ENCODE results near the gene NT5DC3.

Gene NT5DC3

DNA sequence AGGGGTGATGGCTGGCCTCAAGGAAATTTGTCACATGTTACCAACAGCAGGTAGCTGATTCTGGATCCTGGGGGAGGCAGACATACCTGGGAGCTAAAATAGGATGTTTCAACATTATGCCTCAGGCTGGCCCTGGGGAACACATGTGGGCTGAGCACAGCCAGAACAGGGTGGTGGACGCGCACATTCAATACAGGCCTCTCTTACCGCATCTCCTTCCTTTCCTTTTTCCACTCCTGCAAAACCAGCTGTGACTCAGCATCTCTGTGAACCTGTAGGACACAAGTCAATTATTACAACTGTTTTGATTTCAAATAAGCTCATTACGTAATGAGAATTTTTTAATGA, 61.0 kb downstream of the NT5DC3 start:
- TF ChIP-seq, protein P1, sequence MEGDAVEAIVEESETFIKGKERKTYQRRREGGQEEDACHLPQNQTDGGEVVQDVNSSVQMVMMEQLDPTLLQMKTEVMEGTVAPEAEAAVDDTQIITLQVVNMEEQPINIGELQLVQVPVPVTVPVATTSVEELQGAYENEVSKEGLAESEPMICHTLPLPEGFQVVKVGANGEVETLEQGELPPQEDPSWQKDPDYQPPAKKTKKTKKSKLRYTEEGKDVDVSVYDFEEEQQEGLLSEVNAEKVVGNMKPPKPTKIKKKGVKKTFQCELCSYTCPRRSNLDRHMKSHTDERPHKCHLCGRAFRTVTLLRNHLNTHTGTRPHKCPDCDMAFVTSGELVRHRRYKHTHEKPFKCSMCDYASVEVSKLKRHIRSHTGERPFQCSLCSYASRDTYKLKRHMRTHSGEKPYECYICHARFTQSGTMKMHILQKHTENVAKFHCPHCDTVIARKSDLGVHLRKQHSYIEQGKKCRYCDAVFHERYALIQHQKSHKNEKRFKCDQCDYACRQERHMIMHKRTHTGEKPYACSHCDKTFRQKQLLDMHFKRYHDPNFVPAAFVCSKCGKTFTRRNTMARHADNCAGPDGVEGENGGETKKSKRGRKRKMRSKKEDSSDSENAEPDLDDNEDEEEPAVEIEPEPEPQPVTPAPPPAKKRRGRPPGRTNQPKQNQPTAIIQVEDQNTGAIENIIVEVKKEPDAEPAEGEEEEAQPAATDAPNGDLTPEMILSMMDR (IDR thresholded peaks at IDR 0.05; ENCODE audit: low read depth, low read length), result no peak
- in situ Hi-C loops (cut with HindIII; ENCODE audit: low sequenced_read_pairs), result no loop called here
- DNase-seq (ENCODE audit: low read depth, low spot score), result no peak
- no peak overlapping the region for H3K4me3 ChIP-seq (ENCODE audit: low read depth, low read length)

DNA sequence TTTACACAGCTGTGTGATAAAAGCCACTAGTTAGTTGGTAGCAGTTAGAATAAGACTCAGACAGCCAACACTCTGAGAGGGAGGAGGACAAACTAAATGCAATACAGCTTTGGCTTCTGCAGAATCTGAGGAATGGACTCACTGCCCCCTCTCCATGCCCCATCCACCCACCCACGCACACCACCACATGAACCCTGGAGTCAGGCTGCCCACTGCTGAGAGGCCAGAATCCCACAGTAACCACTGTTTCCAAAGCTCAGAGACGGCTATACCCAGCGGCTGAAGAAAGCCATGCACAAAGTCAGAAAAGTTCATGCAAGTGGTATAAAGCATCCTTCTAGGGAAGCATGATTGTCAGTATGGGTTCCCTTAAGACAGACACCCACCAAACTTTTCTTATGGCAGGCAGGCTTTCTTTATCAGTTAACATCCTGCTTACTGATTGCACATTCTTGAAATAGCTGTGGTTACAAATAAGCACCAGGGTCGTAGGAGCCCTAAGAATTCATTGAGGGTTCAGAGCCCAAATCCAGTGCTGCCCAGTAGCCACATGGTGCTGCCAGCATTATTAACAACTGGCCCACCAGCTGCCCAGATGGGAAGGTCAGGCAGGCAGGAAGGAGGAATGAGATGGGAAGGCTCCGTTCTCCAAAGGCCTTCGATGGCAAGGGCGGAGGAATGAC, 61.5 kb downstream of the NT5DC3 start:
- TF ChIP-seq, protein P1 (IDR thresholded peaks at IDR 0.05; ENCODE audit: low read depth, low read length), result no peak
- no peak overlapping the region for H3K4me3 ChIP-seq (ENCODE audit: low read depth, low read length)
- no peak for DNase-seq (ENCODE audit: low read depth, low spot score)
- in situ Hi-C loops (cut with HindIII; ENCODE audit: low sequenced_read_pairs), result no loop called here

- H3K4me3 ChIP-seq (ENCODE audit: low read depth, low read length), result no peak overlapping the region
- TF ChIP-seq, protein P1 (IDR thresholded peaks at IDR 0.05; ENCODE audit: low read depth, low read length), result no peak
- no peak for DNase-seq (ENCODE audit: low read depth, low spot score)
- in situ Hi-C loops (cut with HindIII; ENCODE audit: low sequenced_read_pairs), result no loop called here
Measured at GRCh38 chr12:103778781-103779180, 62.3 kb downstream of the NT5DC3 start.

DNA sequence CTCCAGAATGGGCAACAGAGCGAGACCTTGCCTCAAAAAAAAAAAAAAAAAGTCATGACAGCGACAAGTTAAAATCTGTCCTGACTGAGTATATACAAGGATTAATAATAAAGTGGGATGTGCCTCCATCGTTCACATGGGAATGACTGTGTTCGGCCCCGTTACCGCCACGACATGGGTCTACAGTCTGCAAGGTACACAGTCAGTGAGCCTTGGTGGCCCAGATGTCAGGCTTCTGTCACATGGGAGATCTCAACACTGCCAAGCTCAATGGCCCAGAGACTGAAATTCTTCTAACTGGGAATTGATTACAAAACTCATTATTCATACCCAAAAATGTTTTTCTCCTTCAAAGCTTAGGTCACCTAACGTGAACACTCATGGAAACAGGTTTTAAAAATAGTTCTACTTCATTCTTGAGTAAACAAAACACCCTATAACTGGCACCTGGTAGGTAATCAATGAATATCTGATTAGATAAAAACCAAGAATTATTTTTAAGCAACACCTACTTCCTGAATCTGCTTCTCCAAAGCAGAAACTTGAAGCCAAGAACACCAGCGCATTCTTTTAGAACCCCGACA, 66.0 kb downstream of the NT5DC3 start:
- TF ChIP-seq, protein P1 (IDR thresholded peaks at IDR 0.05; ENCODE audit: low read depth, low read length), result no peak
- H3K4me3 ChIP-seq (ENCODE audit: low read depth, low read length), result no peak overlapping the region
- no peak for DNase-seq (ENCODE audit: low read depth, low spot score)
- in situ Hi-C loops (cut with HindIII; ENCODE audit: low sequenced_read_pairs), result no loop called here

- no peak overlapping the region for H3K4me3 ChIP-seq (ENCODE audit: low read depth, low read length)
- peak; percentile 48 for DNase-seq (ENCODE audit: low read depth, low spot score)
- TF ChIP-seq, protein P1 (IDR thresholded peaks at IDR 0.05; ENCODE audit: low read depth, low read length), result no peak
- in situ Hi-C loops (cut with HindIII; ENCODE audit: low sequenced_read_pairs), result no loop called here
Measured at GRCh38 chr12:103773109-103773910, 67.7 kb downstream of the NT5DC3 start.

DNA sequence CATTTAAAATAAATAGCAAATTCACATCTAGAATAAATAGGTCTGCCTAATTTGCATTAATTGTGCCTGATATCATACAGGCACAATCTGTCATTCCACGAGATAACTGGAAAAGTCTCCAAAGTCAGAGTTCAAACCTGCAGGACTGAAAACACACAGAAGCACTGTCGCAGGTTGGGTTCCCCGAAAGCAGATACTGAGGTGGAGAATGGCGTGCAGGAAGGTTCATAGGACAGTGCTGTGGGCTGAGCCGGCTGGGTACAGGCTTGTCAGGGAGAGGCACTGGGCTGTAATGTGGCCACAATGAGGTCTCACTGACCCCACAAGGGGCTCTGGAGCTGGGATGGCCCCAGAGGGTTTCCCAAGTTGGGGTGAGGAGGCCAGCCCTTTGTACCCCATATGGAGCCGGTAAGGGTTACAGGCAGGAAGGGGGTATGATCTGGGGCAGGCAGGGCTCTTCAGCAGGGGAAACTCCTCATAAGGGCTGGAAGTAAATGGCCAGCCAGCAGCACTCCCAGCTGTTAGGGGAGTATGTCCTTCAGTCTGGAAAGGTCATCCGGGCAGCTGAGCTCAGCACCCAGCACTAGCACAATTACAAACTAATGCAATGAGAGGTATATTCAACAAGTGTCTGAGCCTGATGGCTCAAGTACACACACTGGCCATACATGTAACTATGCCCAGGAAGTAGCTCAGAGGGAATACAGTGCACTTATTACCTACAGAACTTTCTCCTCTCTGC, 68.5 kb downstream of the NT5DC3 start:
- no peak for DNase-seq (ENCODE audit: low read depth, low spot score)
- TF ChIP-seq, protein P1 (IDR thresholded peaks at IDR 0.05; ENCODE audit: low read depth, low read length), result no peak
- in situ Hi-C loops (cut with HindIII; ENCODE audit: low sequenced_read_pairs), result no loop called here
- no peak overlapping the region for H3K4me3 ChIP-seq (ENCODE audit: low read depth, low read length)
